Measurements from ENCODE around the gene TNNI3.
"Not testable (repeated sequence)": the region's sequence is repeated elsewhere in the genome, so short reads cannot be mapped to it uniquely, and the experiment has no call there.

Gene TNNI3

GRCh38 chr19:55111238-55111831, 46.2 kb downstream of the TNNI3 start:
- no peak for DNase-seq

DNA sequence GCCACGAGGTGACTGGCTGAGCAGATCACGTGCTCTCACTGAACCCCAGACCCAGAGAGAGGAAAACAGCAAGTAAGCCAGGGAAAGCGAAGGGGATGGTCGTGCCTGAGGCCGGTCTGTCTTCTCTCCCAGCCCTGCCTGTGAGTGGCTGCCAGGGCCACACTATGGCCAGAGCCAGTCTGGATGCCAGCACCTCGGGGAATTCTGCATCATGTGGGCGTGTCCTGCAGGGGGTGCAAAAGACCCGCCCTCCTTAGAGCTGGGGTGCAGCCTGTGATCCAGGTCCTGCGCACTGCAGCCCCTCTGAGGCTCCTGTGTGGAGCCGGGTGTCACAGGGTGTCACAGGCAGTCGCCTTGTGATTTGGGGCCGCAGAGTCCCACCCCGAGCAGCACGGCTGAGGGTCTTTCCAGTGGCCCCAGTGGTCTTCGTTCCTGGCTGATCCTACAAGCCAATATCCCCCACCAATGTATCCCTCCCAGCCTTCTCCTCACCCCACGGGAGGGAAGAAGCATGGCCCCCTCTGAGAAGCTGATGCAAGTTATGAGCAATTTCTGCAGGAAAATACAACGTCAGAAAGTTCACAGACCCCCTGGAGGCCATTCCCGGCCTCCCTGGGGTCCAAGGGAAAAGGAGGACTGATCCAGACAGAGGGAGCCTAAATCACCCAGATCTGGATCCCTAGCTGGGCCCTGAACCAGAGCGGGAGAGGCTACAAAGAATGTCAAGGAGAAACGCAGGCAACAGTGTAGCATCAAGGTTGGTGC, 47.8 kb downstream of the TNNI3 start:
- no peak for DNase-seq

DNA sequence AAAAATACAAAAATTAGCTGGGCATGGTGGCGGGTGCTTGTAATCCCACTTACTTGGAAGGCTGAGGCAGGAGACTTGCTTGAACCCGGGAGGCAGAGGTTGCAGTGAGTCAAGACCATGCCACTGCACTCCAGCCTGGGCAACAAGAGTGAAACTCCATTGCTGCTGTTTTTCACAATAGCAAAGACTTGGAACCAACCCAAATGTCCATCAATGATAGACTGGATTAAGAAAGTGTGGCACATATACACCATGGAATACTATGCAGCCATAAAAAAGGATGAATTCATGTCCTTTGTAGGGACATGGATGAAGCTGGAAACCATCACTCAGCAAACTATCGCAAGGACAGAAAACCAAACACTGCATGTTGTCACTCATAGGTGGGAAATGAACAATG, 50.3 kb downstream of the TNNI3 start:
- DNase-seq = not testable (repeated sequence)

DNA sequence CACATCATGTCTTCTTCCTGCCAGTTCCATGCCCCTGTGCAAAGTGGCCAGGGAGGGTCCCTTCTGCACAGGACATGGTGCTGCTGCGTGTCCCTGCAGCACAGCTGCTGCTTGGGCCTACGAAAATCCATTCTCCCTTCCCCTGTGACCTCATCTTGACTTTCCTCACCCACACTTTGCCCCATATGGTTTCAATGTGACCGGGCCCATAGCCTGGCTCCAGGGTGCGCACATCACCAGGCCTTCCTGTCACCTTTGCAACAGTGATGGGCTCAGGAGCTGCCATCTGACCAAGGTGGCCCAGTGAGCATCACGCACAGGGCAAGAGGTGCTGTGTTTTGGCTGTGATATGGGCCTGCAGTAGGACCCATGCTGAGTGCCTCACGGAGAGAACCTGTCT, 50.9 kb downstream of the TNNI3 start:
- DNase-seq = no peak

GRCh38 chr19:55105237-55105636, 52.3 kb downstream of the TNNI3 start:
- DNase-seq = no peak

DNA sequence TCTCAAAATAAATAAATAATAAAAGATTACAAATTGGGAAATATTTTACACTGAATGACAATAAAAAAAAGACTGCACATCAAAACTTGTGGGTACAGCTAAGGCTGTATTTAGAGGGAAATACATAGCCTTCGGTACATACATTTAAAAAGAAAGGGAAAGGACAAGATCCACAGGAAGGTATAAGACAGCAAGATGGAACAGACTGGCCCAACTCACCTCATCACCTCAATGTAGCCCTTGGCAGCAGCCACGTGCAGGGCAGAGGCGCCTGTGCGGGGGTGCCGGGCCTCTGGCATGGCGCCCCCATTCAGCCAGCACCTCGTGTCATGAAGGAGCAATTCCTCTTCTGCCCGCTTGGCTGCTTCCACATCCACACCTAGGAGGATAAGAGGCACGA, 54.3 kb downstream of the TNNI3 start:
- DNase-seq = no peak
